ENCODE data around the gene FAM50A.
"Not testable (repeated sequence)": the region's sequence is repeated elsewhere in the genome, so short reads cannot be mapped to it uniquely, and the experiment has no call there.

Gene FAM50A

GRCh38 chrX:154443992-154444754 is at the start of gene FAM50A:
Gene FAM50A (plus strand): TSS chrX:154444141. CDS start chrX:154444236, 95 bp downstream.
- Histone ChIP-seq H3K27me3 (ENCODE audit: control insufficient read depth in 1 of 2, insufficient read depth in 2 of 2, low read length in 2 of 2) (no peaks in the 10 kb centered on the region), H3K4me1 (ENCODE audit: control insufficient read depth in 1 of 2, insufficient read depth in 2 of 2, low read length in 2 of 2) (peaks cover 13 to 14% of the 10 kb centered on the region in 2 donors), H3K4me3 (ENCODE audit: low read depth in 1 of 2, low read length in 2 of 2) (peak within 1 kb of the TSS; percentile 63 to 69), H3K9ac (ENCODE audit: low read depth in 1 of 2, low read length in 2 of 2) (peak within 1 kb of the TSS; percentile 65 to 76), H3K27ac (ENCODE audit: low read depth, low read length) (peak within 1 kb of the TSS; percentile 56), H3K36me3 (ENCODE audit: control insufficient read depth in 1 of 2, insufficient read depth in 2 of 2, low read length in 2 of 2) (peaks cover 3 to 32% of the 10 kb centered on the region in 2 donors), H3K9me3 (ENCODE audit: control insufficient read depth in 1 of 2, low read length in 2 of 2) (no peaks in the 10 kb centered on the region)

- H3K9ac ChIP-seq (ENCODE audit: low read depth in 1 of 2, low read length in 2 of 2); H3K4me3 ChIP-seq (ENCODE audit: low read depth in 1 of 2, low read length in 2 of 2); H3K27ac ChIP-seq (ENCODE audit: low read depth, low read length); H3K9me3 ChIP-seq (ENCODE audit: control insufficient read depth in 1 of 2, low read length in 2 of 2); H3K27me3 ChIP-seq (ENCODE audit: control insufficient read depth in 1 of 2, insufficient read depth in 2 of 2, low read length in 2 of 2): not testable (repeated sequence)
- peaks cover 18 to 22% of the 10 kb centered on the region in 2 donors for H3K36me3 ChIP-seq (ENCODE audit: control insufficient read depth in 1 of 2, insufficient read depth in 2 of 2, low read length in 2 of 2)
- H3K4me1 ChIP-seq (ENCODE audit: control insufficient read depth in 1 of 2, insufficient read depth in 2 of 2, low read length in 2 of 2), result peaks cover 12 to 15% of the 10 kb centered on the region in 2 donors
Observed at GRCh38 chrX:154396363-154396762, 47.6 kb upstream of the FAM50A start.

GRCh38 chrX:154396973-154397887 is 46.7 kb upstream of the FAM50A start:
- no peaks in the 10 kb centered on the region for H3K9me3 ChIP-seq (ENCODE audit: control insufficient read depth in 1 of 2, low read length in 2 of 2)
- H3K36me3 ChIP-seq (ENCODE audit: control insufficient read depth in 1 of 2, insufficient read depth in 2 of 2, low read length in 2 of 2), result peaks cover 19 to 23% of the 10 kb centered on the region in 2 donors
- peak overlapping the region; percentile 70 to 90 for H3K4me3 ChIP-seq (ENCODE audit: low read depth in 1 of 2, low read length in 2 of 2)
- peak overlapping the region; percentile 77 for H3K9ac ChIP-seq (ENCODE audit: low read depth in 1 of 2, low read length in 2 of 2)
- no peaks in the 10 kb centered on the region for H3K27me3 ChIP-seq (ENCODE audit: control insufficient read depth in 1 of 2, insufficient read depth in 2 of 2, low read length in 2 of 2)
- peaks cover 12 to 16% of the 10 kb centered on the region in 2 donors for H3K4me1 ChIP-seq (ENCODE audit: control insufficient read depth in 1 of 2, insufficient read depth in 2 of 2, low read length in 2 of 2)
- H3K27ac ChIP-seq (ENCODE audit: low read depth, low read length), result peak overlapping the region; percentile 95

GRCh38 chrX:154397888-154398667 is 45.9 kb upstream of the FAM50A start, which contains the start of gene RPL10:
Gene RPL10 (plus strand): TSS chrX:154398377. CDS start chrX:154398520, 143 bp downstream.
- no peaks in the 10 kb centered on the region for H3K27me3 ChIP-seq (ENCODE audit: control insufficient read depth in 1 of 2, insufficient read depth in 2 of 2, low read length in 2 of 2)
- H3K9ac ChIP-seq (ENCODE audit: low read depth in 1 of 2, low read length in 2 of 2), result peak within 1 kb of the TSS; percentile 94 to 99
- H3K9me3 ChIP-seq (ENCODE audit: control insufficient read depth in 1 of 2, low read length in 2 of 2), result no peaks in the 10 kb centered on the region
- peaks cover 12 to 16% of the 10 kb centered on the region in 2 donors for H3K4me1 ChIP-seq (ENCODE audit: control insufficient read depth in 1 of 2, insufficient read depth in 2 of 2, low read length in 2 of 2)
- H3K27ac ChIP-seq (ENCODE audit: low read depth, low read length), result peak within 1 kb of the TSS; percentile 97
- peak within 1 kb of the TSS; percentile 80 to 90 for H3K4me3 ChIP-seq (ENCODE audit: low read depth in 1 of 2, low read length in 2 of 2)
- peaks cover 19 to 23% of the 10 kb centered on the region in 2 donors for H3K36me3 ChIP-seq (ENCODE audit: control insufficient read depth in 1 of 2, insufficient read depth in 2 of 2, low read length in 2 of 2)

- Histone ChIP-seq H3K36me3 (ENCODE audit: control insufficient read depth in 1 of 2, insufficient read depth in 2 of 2, low read length in 2 of 2) (peaks cover 19 to 23% of the 10 kb centered on the region in 2 donors), H3K27ac (ENCODE audit: low read depth, low read length) (peak overlapping the region; percentile 97), H3K4me1 (ENCODE audit: control insufficient read depth in 1 of 2, insufficient read depth in 2 of 2, low read length in 2 of 2) (peaks cover 12 to 16% of the 10 kb centered on the region in 2 donors), H3K9me3 (ENCODE audit: control insufficient read depth in 1 of 2, low read length in 2 of 2) (no peaks in the 10 kb centered on the region), H3K4me3 (ENCODE audit: low read depth in 1 of 2, low read length in 2 of 2) (peak overlapping the region; percentile 80 to 90), H3K27me3 (ENCODE audit: control insufficient read depth in 1 of 2, insufficient read depth in 2 of 2, low read length in 2 of 2) (no peaks in the 10 kb centered on the region), H3K9ac (ENCODE audit: low read depth in 1 of 2, low read length in 2 of 2) (peak overlapping the region; percentile 94 to 99)
Observed at GRCh38 chrX:154398668-154399526, 45.0 kb upstream of the FAM50A start.

- Histone ChIP-seq H3K9ac (ENCODE audit: low read depth in 1 of 2, low read length in 2 of 2) (peak overlapping the region; percentile 94 to 99), H3K36me3 (ENCODE audit: control insufficient read depth in 1 of 2, insufficient read depth in 2 of 2, low read length in 2 of 2) (peaks cover 19 to 23% of the 10 kb centered on the region in 2 donors), H3K4me3 (ENCODE audit: low read depth in 1 of 2, low read length in 2 of 2) (peak overlapping the region; percentile 80 to 90), H3K27ac (ENCODE audit: low read depth, low read length) (peak overlapping the region; percentile 50), H3K4me1 (ENCODE audit: control insufficient read depth in 1 of 2, insufficient read depth in 2 of 2, low read length in 2 of 2) (peaks cover 12 to 16% of the 10 kb centered on the region in 2 donors), H3K27me3 (ENCODE audit: control insufficient read depth in 1 of 2, insufficient read depth in 2 of 2, low read length in 2 of 2) (no peaks in the 10 kb centered on the region), H3K9me3 (ENCODE audit: control insufficient read depth in 1 of 2, low read length in 2 of 2) (no peaks in the 10 kb centered on the region)
Observed at GRCh38 chrX:154399527-154400368, 44.2 kb upstream of the FAM50A start.

GRCh38 chrX:154400369-154400817 is 43.5 kb upstream of the FAM50A start:
- not testable (repeated sequence) for H3K27me3 ChIP-seq (ENCODE audit: control insufficient read depth in 1 of 2, insufficient read depth in 2 of 2, low read length in 2 of 2); H3K4me3 ChIP-seq (ENCODE audit: low read depth in 1 of 2, low read length in 2 of 2); H3K9me3 ChIP-seq (ENCODE audit: control insufficient read depth in 1 of 2, low read length in 2 of 2); H3K27ac ChIP-seq (ENCODE audit: low read depth, low read length); H3K9ac ChIP-seq (ENCODE audit: low read depth in 1 of 2, low read length in 2 of 2)
- Histone ChIP-seq H3K36me3 (ENCODE audit: control insufficient read depth in 1 of 2, insufficient read depth in 2 of 2, low read length in 2 of 2) (peaks cover 19 to 23% of the 10 kb centered on the region in 2 donors), H3K4me1 (ENCODE audit: control insufficient read depth in 1 of 2, insufficient read depth in 2 of 2, low read length in 2 of 2) (peaks cover 12 to 16% of the 10 kb centered on the region in 2 donors)

GRCh38 chrX:154401045-154401799 is 42.7 kb upstream of the FAM50A start:
- H3K27me3 ChIP-seq (ENCODE audit: control insufficient read depth in 1 of 2, insufficient read depth in 2 of 2, low read length in 2 of 2), result no peaks in the 10 kb centered on the region
- peaks cover 19 to 23% of the 10 kb centered on the region in 2 donors for H3K36me3 ChIP-seq (ENCODE audit: control insufficient read depth in 1 of 2, insufficient read depth in 2 of 2, low read length in 2 of 2)
- H3K4me1 ChIP-seq (ENCODE audit: control insufficient read depth in 1 of 2, insufficient read depth in 2 of 2, low read length in 2 of 2), result peaks cover 12 to 16% of the 10 kb centered on the region in 2 donors
- no peak overlapping the region for H3K9ac ChIP-seq (ENCODE audit: low read depth in 1 of 2, low read length in 2 of 2)
- H3K4me3 ChIP-seq (ENCODE audit: low read depth in 1 of 2, low read length in 2 of 2), result no peak overlapping the region
- H3K27ac ChIP-seq (ENCODE audit: low read depth, low read length), result no peak overlapping the region
- H3K9me3 ChIP-seq (ENCODE audit: control insufficient read depth in 1 of 2, low read length in 2 of 2), result no peaks in the 10 kb centered on the region
